IMR-90 (cell line): Measurements from ENCODE around the gene COX19.

Source experiments
- CTCF ChIP-seq: conservative IDR thresholded peaks from 2 replicates; pipeline ENCODE4 v1.5.1; 2012; ENCODE audit warnings: mild to moderate bottlenecking, low read depth, low read length, improper control_type of control experiment
- ELK1 ChIP-seq: fragments of 150-350 bp; IDR thresholded peaks from 2 replicates; pipeline ENCODE4 v1.6.1; 2016; ENCODE audit warnings: low read depth, mild to moderate bottlenecking, low read length, moderate library complexity, borderline replicate concordance
- MAFK ChIP-seq: IDR thresholded peaks from 2 replicates; pipeline ENCODE4 v1.6.1; 2012; ENCODE audit warnings: low read depth, low read length, improper control_type of control experiment
- MXI1 ChIP-seq: IDR thresholded peaks from 2 replicates; pipeline ENCODE4 v1.6.1; 2012; ENCODE audit warnings: low read depth, mild to moderate bottlenecking, low read length, moderate library complexity, borderline replicate concordance
- POLR2A ChIP-seq: IDR thresholded peaks from 2 replicates; pipeline ENCODE4 v1.6.1; 2012; ENCODE audit warnings: mild to moderate bottlenecking, low read depth, low read length
- RAD21 ChIP-seq: IDR thresholded peaks from 2 replicates; pipeline ENCODE4 v1.6.1; 2012; ENCODE audit warnings: low read length, improper control_type of control experiment

GRCh38 chr7:1019255-1019785, 44.0 kb upstream of the COX19 start:
- no peak for TF ChIP-seq CTCF
- TF ChIP-seq POLR2A, result no peak
- no peak for TF ChIP-seq MAFK
- TF ChIP-seq MXI1, result no peak
- TF ChIP-seq ELK1, result no peak
- TF ChIP-seq RAD21, result no peak
